Measurements from ENCODE around the gene ADAMTSL5.
"Not testable (repeated sequence)": the region's sequence is repeated elsewhere in the genome, so short reads cannot be mapped to it uniquely, and the experiment has no call there.

Gene ADAMTSL5

GRCh38 chr19:1512671-1513498 is at the start of gene ADAMTSL5:
ADAMTSL5 (minus strand) TSS chr19:1513019; CDS start chr19:1510943, 2,076 bp downstream.
- no peak for FAIRE-seq

GRCh38 chr19:1561236-1561842 is 48.5 kb upstream of the ADAMTSL5 start:
- no peak for FAIRE-seq

DNA sequence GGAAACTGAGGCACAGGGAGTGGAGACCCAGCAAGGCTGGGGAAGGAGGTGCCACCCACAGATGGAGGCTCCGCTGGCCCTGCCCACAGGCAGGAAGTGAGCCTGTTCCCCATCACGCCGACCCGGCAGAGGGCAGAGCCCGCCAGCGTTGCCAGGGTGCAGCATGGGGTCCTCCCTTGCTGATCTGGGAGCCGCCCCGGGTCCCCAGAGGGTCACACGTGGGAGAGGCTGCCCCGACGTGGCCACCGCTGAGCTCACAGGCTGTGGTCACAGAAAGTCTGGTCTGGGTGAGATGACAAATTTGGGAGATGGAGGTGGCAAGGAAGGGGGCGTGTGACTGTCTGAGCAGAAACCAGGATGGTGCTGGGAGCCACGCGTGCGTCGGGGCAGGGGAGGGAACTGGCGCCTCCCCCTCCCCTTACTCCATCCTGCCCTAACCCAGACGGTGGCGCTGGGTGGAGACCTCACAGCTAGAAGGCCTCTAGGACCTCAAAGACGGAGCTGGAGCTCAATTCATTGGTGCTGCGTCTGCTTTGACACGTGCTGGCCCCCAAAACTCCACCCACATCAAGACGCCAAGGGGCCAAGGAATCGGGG is 47.6 kb upstream of the ADAMTSL5 start:
- FAIRE-seq: no peak

DNA sequence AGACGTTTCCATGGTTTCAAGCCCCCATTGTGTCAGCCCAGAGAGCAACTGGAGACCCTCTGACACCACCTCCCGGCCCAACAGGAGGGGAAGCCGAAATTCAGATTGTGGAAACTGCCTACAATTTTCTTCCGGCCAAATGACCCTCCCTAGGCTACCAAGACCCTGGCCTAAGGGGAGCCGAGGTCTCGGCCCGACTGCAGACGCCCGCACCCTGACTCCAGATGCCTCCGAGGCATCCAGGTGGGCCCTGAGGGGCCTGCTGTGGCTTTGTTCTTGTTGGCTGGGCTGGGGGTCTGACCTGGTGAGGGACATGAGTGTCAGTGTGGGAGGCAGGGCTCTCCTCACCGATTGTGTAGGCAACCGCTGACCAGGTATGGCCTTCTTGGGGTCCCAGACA is 45.7 kb upstream of the ADAMTSL5 start:
- FAIRE-seq: no peak

- no peak for FAIRE-seq
Measured at GRCh38 chr19:1556390-1557070, 43.7 kb upstream of the ADAMTSL5 start.

- no peak for FAIRE-seq
Measured at GRCh38 chr19:1555487-1556389, 42.9 kb upstream of the ADAMTSL5 start.

- FAIRE-seq: no peak
Measured at GRCh38 chr19:1554968-1555367, 42.1 kb upstream of the ADAMTSL5 start.

DNA sequence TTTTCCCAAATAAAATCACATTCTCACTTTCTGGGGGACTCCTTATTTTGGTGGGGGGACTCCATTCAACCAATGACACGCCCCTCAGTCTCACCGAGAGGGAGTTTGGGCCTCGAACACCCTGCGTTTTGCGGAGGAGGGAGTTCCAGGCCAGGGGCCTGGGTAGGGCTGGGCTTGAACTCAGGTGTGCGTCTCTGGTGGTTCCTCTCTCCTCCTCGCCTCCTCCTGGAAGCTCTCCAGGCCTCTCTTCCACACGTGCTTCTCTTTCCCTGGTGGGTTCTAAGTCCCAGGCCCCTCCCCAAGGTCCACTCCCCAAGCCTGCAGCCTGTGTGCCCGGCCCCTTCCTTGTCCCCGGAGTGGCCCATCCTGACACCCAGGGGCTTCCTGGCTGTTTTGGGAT is 40.6 kb upstream of the ADAMTSL5 start:
- no peak for FAIRE-seq

GRCh38 chr19:1551068-1552040 is 38.5 kb upstream of the ADAMTSL5 start:
- no peak for FAIRE-seq

DNA sequence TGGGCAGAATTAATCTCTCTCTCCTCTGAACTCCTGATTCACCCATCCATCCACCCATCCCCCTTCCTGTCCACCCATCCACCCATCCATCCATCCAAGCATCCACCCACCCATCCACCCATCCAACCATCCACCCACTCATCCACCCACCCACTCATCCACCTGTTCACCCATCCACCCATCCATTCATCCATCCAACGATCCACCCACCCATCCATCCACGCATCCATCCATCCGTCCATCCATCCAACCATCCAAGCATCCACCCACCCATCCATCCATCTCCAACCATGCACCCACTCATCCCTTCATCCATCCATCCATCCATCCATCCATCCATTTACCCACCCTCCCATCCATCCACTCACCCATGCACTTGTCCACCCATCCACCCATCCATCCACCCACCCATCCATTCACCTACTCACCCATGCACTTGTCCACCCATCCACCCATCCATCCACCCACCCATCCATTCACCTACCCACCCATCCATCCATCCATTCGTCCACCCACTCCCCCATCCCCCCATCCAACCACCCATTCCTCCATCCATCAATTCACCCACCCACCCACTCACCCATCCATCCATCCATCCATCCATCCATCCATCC is 36.6 kb upstream of the ADAMTSL5 start:
- no peak for FAIRE-seq

GRCh38 chr19:1540365-1540925 is 27.6 kb upstream of the ADAMTSL5 start:
- FAIRE-seq: no peak

DNA sequence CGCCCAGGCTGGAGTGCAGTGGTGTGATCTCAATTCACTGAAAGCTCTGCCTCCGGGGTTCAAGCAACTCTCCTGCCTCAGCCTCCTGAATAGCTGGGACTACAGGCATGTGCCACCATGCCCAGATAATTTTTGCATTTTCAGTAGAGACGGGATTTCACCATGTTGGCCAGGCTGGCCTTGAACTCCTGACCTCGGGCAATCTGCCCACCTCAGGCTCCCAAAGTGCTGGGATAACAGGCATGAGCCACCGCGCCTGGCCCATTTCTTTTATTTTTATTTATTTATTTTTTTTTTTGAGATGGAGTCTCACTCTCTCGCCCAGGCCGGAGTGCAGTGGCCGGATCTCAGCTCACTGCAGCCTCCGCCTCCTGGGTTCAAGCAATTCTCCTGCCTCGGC is 26.9 kb upstream of the ADAMTSL5 start:
- FAIRE-seq: not testable (repeated sequence)

GRCh38 chr19:1538978-1539377 is 26.2 kb upstream of the ADAMTSL5 start:
- FAIRE-seq: no peak

GRCh38 chr19:1535699-1536098 is 22.9 kb upstream of the ADAMTSL5 start:
- not testable (repeated sequence) for FAIRE-seq

GRCh38 chr19:1534972-1535371 is 22.2 kb upstream of the ADAMTSL5 start:
- FAIRE-seq: no peak

- no peak for FAIRE-seq
Measured at GRCh38 chr19:1533510-1534150, 20.8 kb upstream of the ADAMTSL5 start.

- FAIRE-seq: no peak
Measured at GRCh38 chr19:1532003-1532402, 19.2 kb upstream of the ADAMTSL5 start.

GRCh38 chr19:1531587-1531986 is 18.8 kb upstream of the ADAMTSL5 start:
- FAIRE-seq: no peak

GRCh38 chr19:1530856-1531255 is 18.0 kb upstream of the ADAMTSL5 start:
- not testable (repeated sequence) for FAIRE-seq

DNA sequence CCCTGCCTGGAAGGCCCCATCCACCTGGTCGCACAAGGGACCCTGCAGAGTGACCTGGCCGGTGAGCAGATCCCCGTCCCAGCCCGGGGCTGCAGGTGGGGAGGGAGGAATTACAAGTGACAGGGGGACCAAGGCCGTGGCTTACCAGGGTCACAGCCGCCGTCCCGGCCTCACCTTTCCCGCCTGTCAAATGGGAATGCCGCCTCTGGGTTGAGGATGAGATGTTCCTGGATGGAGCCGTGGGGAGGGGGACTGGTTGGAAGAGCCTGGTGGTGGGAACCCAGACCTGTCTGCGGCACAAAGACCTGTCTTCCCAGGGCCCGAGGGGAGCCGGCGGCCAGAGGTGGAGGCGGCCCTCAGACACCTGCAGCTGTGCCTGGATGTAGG is 16.6 kb upstream of the ADAMTSL5 start:
- FAIRE-seq: no peak

Measured in colon (tissue), 2 donors.